DMS53 treated with DMSO at 0.1 percent for 48 hours (cell line): ENCODE measurements around the gene LIN54.
A peak's percentile ranks its signal among the peaks of the same experiment; 100 is the strongest.

Source experiments
- DNase-seq: peaks from one replicate; lab custom pipeline; 2025; ENCODE audit not compliant: unreplicated experiment; lab: John Stamatoyannopoulos, UW

Gene LIN54

DNA sequence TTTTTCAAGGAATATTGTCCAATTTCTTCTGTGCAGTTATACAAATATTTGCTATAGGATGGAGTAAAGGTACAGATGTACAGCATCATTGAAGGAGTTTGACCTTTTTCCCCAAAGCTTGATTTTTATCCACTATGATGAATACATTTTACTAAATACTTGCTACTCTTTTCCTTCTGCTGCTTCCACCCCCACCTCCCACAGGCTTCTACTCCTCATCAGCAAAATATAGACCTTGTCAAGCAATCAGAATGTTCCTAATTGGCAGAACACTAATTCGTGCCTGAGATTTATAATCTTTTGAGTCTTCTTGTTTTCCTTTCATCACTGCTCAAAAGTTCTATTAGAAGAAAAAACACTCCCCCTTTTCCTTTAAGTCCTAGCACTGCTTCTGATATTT, 113.9 kb downstream of the LIN54 start:
- no peak for DNase-seq

DNA sequence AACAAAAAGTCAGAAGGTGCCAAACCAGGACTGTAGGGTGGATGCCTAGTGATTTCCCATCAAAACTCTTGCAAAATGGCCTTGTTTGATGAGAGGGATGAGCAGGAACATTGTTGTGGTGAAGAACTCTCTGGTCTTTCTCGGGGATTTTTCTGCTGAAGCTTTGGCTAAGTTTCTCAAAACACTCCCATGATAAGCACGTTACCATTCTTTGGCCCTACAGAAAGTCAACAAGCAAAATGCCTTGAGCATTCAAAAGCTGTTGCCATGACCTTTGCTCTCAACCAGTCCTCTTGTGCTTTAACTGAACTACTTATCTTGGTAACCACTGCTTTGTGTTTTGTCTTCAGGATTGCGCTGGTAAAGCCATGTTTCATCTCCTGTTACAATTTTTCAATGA, 116.7 kb downstream of the LIN54 start:
- no peak for DNase-seq

DNA sequence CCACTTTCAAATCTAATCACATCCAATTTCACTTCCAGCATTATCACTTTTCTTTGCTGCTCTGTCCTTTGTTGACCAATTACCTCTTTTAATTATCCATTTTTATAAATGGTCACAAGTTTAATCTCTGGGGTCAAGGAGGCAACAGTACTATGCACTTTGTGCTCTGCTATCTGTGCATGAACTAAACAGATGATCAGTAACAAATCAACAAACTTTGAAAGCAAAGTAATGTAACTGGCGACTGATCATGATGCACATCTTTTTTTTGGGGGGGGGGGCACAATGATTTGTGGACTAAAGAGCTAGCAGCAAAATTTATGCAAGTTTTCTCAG, 118.2 kb downstream of the LIN54 start:
- no peak for DNase-seq

DNA sequence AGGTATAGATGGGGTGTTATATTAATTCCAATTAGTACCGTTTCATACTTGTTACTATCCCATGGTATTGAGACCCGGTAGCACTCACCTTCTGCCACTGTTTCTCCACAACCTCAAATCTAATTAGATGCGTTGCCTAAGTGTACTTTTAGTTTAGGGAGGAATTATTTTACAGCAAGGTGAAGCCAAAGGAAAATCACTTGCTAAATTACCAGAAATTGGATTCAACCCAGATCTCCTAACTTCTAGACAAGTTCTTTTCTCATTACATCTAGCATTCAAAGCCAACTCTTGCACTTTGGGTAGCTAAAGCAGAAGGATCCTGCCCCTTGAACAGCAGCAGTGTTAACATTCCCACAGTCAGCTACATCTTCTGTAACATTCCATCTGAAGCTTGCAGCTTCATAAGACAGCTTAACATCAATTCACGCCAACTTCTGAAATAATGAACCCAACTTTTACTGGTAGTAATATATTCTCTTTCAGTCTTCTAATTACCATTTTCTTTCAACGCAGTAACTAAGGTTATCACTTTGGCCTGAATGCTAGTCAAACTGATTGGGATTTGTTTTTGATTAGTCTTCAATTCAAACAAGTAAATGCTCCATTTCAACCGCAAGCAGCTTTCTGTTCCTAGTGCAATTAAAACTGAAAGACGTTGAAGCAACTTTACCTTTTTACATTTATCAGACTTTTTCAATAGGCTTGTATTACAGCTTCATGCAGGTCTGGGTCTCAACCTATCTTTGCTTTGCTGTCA, 118.7 kb downstream of the LIN54 start:
- peak; percentile 6 for DNase-seq

DNA sequence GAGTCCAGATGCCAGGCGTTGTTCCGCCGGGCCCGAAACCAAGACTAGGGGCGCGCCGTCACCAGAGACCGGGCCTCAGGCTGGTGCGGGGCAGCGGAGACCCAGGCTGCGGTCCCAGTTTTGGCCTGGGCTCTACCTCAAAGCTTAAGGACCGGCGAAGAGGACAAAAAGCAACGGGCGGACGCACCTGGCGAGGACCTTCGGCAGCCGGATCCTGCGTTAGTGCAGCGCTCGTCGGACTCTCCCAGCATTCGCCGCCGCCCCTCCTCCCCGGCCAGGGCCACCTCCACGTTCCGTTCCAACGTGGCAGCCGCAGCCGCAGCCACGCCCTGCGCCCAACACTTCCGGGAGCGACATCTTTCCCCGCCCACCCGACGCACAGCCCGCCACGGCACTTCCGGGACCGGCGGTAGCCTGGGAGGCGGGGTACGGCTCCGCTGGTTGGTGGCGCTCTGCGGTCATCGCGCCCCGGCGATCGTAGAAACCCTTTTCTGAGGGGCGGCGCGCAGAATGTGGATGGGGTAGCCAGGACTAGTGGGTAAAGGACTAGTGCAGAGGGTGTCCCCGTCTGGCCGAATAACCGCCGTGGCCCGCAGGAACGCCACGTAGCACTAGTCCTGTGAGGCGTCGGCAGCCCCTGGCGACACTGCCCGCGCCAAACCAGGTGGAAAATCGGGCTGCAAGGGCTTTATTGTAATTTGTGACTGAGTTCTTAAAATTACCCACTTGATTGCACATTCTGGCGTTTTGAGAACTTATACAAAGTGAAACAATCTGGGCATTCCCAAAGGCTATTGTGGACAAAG, 119.5 kb downstream of the LIN54 start, which contains the start of gene SEC31A:
TSS of gene SEC31A (minus strand) at position 253 of the 806 bp plus-strand sequence. CDS start 9,217 bp downstream, outside the sequence.
- peak; percentile 80 for DNase-seq

DNA sequence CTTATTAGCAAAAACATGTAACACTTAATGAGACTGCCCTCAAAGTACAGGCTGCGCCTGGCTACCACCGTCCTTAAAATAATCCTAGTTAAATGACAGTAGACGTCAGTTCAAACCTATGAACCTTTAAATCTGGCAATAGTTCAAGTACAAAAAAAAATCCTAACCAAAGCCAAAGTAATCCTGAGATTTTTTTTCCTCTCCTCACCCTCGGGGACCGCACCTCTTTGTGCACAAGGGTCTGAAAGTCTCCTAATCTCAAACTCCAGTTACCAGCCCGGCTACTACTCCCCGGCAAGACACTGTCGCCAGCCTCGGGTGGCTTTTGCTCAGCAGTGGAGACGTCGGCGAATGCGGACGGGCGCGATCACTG, 120.1 kb downstream of the LIN54 start:
- DNase-seq = no peak

DNA sequence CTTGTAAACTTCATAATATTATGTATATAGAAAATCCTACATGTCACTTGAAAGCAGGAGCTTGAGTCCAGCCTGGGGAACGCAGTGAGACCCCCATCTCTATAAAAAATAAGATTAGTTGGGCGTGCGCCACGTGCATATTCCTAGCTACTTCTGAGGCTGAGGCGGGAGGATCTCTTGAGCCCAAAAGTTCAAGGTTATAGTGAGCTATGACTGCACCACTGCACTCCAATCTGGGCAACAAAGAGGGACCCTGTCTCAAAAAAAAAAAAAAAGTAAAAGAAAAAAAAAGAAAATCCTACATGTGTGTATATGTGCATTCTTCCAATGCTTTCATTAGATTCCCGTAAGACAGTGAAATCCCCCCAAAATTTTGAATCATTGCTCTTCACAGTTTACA, 121.3 kb downstream of the LIN54 start:
- no peak for DNase-seq

DNA sequence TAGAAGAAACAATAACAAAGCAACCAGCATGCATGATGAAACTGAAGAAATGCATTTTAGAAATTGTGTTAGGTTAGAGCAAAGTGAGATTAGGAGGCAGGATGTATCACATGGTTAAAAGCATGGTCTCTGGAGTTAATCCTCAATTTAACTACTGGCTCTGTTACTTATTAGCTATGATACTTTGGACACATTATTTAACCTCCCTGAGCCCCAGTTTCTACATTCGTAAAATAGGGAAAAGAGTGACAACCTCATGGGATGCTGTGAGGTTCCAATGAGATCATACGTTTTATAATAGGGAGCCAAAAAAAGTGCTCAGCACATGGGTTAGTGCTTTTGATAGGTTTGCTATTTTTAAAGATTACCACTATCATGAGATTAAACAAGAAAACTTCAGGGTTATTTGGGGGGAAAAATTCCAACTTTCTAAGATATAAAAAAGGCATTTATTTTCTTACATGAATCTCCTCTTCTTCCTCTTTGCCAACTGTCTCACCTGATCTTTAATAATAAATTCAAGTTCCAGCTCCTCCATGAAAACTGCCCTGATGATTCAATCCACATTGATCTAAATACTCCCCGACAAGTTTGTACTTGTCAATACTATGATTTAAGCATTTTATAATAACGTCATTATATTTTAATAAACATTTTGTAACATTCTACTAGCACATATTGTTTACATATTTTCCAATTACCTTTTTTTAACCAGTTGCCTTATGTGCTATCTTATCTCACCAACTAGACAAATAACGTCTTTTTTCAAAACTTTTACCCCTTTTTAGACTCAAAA, 124.3 kb downstream of the LIN54 start:
- DNase-seq = no peak

DNA sequence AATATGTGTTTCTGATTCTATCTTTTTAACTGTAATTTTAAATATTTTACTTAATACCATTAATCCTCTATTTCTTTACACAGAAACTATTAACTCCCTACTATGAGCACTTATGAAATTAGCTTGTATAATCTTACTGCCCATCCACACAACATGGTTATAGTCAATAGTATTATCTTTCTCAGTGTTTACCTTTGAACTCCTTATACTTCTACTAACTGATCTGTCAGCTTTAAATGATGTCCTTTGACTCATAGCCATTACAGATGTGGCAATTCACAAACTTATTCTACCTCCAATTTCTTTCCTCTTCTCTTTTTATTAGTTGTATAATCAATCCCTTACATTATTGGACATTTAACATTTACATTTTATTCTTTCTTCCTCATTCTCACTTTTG, 125.2 kb downstream of the LIN54 start:
- DNase-seq = no peak
